Measurements from ENCODE around the gene RPL18.

The RPL18 gene

GRCh38 chr19:48651683-48652048 lies 32.7 kb upstream of the RPL18 start:
- DNase-seq (ENCODE audit: low spot score in 2 of 2): no peak
- H3K4me3 Mint-ChIP-seq: no peak overlapping the region
- H3K4me1 Mint-ChIP-seq: peaks cover 25% of the 10 kb centered on the region
- H3K36me3 Mint-ChIP-seq: no peaks in the 10 kb centered on the region
- H3K9me3 Mint-ChIP-seq: no peaks in the 10 kb centered on the region
- no peak overlapping the region for H3K27ac Mint-ChIP-seq
- ATAC-seq (ENCODE audit: low read depth): no peak
- H3K27me3 Mint-ChIP-seq: no peaks in the 10 kb centered on the region

- Mint-ChIP-seq H3K4me3 (no peak overlapping the region), H3K27me3 (no peaks in the 10 kb centered on the region), H3K4me1 (peaks cover 29% of the 10 kb centered on the region), H3K36me3 (no peaks in the 10 kb centered on the region), H3K27ac (peak overlapping the region; percentile 26), H3K9me3 (no peaks in the 10 kb centered on the region)
- ATAC-seq (ENCODE audit: low read depth) (no peak), DNase-seq (ENCODE audit: low spot score in 2 of 2) (no peak)
These were observed 32.1 kb upstream of the RPL18 start for GRCh38 chr19:48650974-48651682.

- Mint-ChIP-seq H3K9me3 (no peaks in the 10 kb centered on the region), H3K4me3 (peak overlapping the region; percentile 44), H3K27me3 (no peaks in the 10 kb centered on the region), H3K36me3 (no peaks in the 10 kb centered on the region), H3K4me1 (peaks cover 40% of the 10 kb centered on the region), H3K27ac (peak overlapping the region; percentile 76)
- DNase-seq (ENCODE audit: low spot score in 2 of 2): no peak
- ATAC-seq (ENCODE audit: low read depth): no peak
These were observed 29.2 kb upstream of the RPL18 start for GRCh38 chr19:48648134-48648533.

GRCh38 chr19:48646722-48647216 lies 27.8 kb upstream of the RPL18 start:
- Mint-ChIP-seq H3K36me3 (peaks cover 2% of the 10 kb centered on the region), H3K9me3 (no peaks in the 10 kb centered on the region), H3K27ac (peak overlapping the region; percentile 93), H3K27me3 (no peaks in the 10 kb centered on the region), H3K4me1 (peaks cover 38% of the 10 kb centered on the region), H3K4me3 (peak overlapping the region; percentile 97)
- ATAC-seq (ENCODE audit: low read depth) (no peak), DNase-seq (ENCODE audit: low spot score in 2 of 2) (no peak)

GRCh38 chr19:48646001-48646721 lies 27.2 kb upstream of the RPL18 start, which contains the start of gene CA11:
Gene CA11 (minus strand): TSS chr19:48646187. CDS start chr19:48645632, 555 bp downstream.
- Mint-ChIP-seq H3K27ac (peak within 1 kb of the TSS; percentile 93), H3K9me3 (no peaks in the 10 kb centered on the region), H3K4me1 (peaks cover 37% of the 10 kb centered on the region), H3K4me3 (peak within 1 kb of the TSS; percentile 97), H3K27me3 (no peaks in the 10 kb centered on the region), H3K36me3 (peaks cover 3% of the 10 kb centered on the region)
- DNase-seq (ENCODE audit: low spot score in 2 of 2) (peak; percentile 93 to 98), ATAC-seq (ENCODE audit: low read depth) (peak; percentile 77)

GRCh38 chr19:48645620-48646000 lies 26.6 kb upstream of the RPL18 start:
- Mint-ChIP-seq H3K27me3 (no peaks in the 10 kb centered on the region), H3K27ac (peak overlapping the region; percentile 93), H3K4me1 (peaks cover 35% of the 10 kb centered on the region), H3K36me3 (peaks cover 3% of the 10 kb centered on the region), H3K9me3 (no peaks in the 10 kb centered on the region), H3K4me3 (peak overlapping the region; percentile 97)
- ATAC-seq (ENCODE audit: low read depth): no peak
- no peak for DNase-seq (ENCODE audit: low spot score in 2 of 2)

GRCh38 chr19:48644839-48645619 lies 26.1 kb upstream of the RPL18 start:
- peak overlapping the region; percentile 97 for H3K4me3 Mint-ChIP-seq
- ATAC-seq (ENCODE audit: low read depth) (peak; percentile 62), DNase-seq (ENCODE audit: low spot score in 2 of 2) (peak; percentile 73 to 75)
- no peaks in the 10 kb centered on the region for H3K27me3 Mint-ChIP-seq
- H3K27ac Mint-ChIP-seq: peak overlapping the region; percentile 93
- H3K9me3 Mint-ChIP-seq: no peaks in the 10 kb centered on the region
- peaks cover 4% of the 10 kb centered on the region for H3K36me3 Mint-ChIP-seq
- H3K4me1 Mint-ChIP-seq: peaks cover 36% of the 10 kb centered on the region

- ATAC-seq (ENCODE audit: low read depth) (no peak), DNase-seq (ENCODE audit: low spot score in 2 of 2) (no peak)
- Mint-ChIP-seq H3K27ac (no peak overlapping the region), H3K36me3 (peaks cover 5% of the 10 kb centered on the region), H3K4me3 (peak overlapping the region; percentile 11), H3K27me3 (no peaks in the 10 kb centered on the region), H3K4me1 (peaks cover 37% of the 10 kb centered on the region), H3K9me3 (no peaks in the 10 kb centered on the region)
These were observed 25.4 kb upstream of the RPL18 start for GRCh38 chr19:48644355-48644754.

- peaks cover 10% of the 10 kb centered on the region for H3K36me3 Mint-ChIP-seq
- DNase-seq (ENCODE audit: low spot score in 2 of 2) (no peak), ATAC-seq (ENCODE audit: low read depth) (no peak)
- H3K9me3 Mint-ChIP-seq: peaks cover 3% of the 10 kb centered on the region
- H3K27ac Mint-ChIP-seq: no peak overlapping the region
- H3K4me1 Mint-ChIP-seq: peaks cover 45% of the 10 kb centered on the region
- H3K4me3 Mint-ChIP-seq: no peak overlapping the region
- no peaks in the 10 kb centered on the region for H3K27me3 Mint-ChIP-seq
These were observed 23.9 kb upstream of the RPL18 start for GRCh38 chr19:48642862-48643261.

GRCh38 chr19:48641850-48642249 lies 22.9 kb upstream of the RPL18 start:
- peaks cover 10% of the 10 kb centered on the region for H3K36me3 Mint-ChIP-seq
- DNase-seq (ENCODE audit: low spot score in 2 of 2) (no peak), ATAC-seq (ENCODE audit: low read depth) (no peak)
- H3K4me3 Mint-ChIP-seq: no peak overlapping the region
- peaks cover 3% of the 10 kb centered on the region for H3K9me3 Mint-ChIP-seq
- no peaks in the 10 kb centered on the region for H3K27me3 Mint-ChIP-seq
- peaks cover 43% of the 10 kb centered on the region for H3K4me1 Mint-ChIP-seq
- peak overlapping the region; percentile 62 for H3K27ac Mint-ChIP-seq

- peaks cover 3% of the 10 kb centered on the region for H3K9me3 Mint-ChIP-seq
- ATAC-seq (ENCODE audit: low read depth) (no peak), DNase-seq (ENCODE audit: low spot score in 2 of 2) (no peak)
- H3K27me3 Mint-ChIP-seq: no peaks in the 10 kb centered on the region
- H3K4me1 Mint-ChIP-seq: peaks cover 36% of the 10 kb centered on the region
- H3K27ac Mint-ChIP-seq: peak overlapping the region; percentile 96
- peak overlapping the region; percentile 35 for H3K4me3 Mint-ChIP-seq
- peaks cover 13% of the 10 kb centered on the region for H3K36me3 Mint-ChIP-seq
These were observed 20.8 kb upstream of the RPL18 start for GRCh38 chr19:48639483-48640375.

GRCh38 chr19:48638831-48639381 lies 19.9 kb upstream of the RPL18 start:
- H3K27ac Mint-ChIP-seq: peak overlapping the region; percentile 96
- peak overlapping the region; percentile 96 for H3K4me3 Mint-ChIP-seq
- peaks cover 3% of the 10 kb centered on the region for H3K9me3 Mint-ChIP-seq
- ATAC-seq (ENCODE audit: low read depth): no peak
- H3K36me3 Mint-ChIP-seq: peaks cover 13% of the 10 kb centered on the region
- peaks cover 41% of the 10 kb centered on the region for H3K4me1 Mint-ChIP-seq
- peak in 1 of 2 donors; percentile 26 for DNase-seq (ENCODE audit: low spot score in 2 of 2)
- no peaks in the 10 kb centered on the region for H3K27me3 Mint-ChIP-seq

Measured in memory B cell (primary cell).